SIG-M5 (cell line): ENCODE measurements around the gene ZFAND2A.

Source experiments
- DNase-seq: peaks from one replicate; lab custom pipeline; 2025; lab: John Stamatoyannopoulos, UW

Gene ZFAND2A

DNA sequence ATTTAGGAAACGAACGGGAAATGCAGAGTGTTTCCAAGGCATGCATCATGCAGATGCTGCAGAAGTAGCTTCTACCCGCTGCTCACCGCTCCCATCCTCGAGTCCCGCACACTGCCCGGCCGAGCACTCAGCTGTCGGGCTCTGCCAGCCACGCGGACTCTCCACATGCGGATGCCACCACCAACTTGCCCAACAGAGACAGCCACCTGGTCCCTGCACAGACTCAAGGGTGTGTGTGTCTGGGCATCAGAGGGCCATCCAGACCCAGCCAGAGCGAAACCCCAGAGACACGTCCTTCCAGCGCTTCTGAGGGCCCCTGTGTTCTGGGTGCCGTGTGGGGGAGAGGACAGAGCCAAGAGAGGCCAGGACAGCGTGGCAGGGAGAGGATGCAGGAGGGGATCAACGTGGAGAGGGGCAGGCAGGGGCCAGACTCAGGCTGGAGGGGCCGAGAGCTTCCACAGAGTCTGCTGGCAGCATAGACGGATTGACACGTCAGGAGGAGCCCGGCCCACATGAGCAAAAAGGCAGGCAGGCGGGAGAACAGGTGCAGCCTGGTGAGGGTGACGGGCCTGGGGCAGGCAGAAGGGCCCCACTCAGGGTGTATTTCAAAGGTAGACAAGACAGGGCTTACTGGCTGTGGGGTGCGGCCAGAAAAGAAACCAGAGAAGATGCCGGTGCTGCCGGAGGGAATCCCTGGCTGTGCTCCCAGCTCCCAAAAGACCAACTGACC, 53.8 kb downstream of the ZFAND2A start:
- DNase-seq, result no peak

DNA sequence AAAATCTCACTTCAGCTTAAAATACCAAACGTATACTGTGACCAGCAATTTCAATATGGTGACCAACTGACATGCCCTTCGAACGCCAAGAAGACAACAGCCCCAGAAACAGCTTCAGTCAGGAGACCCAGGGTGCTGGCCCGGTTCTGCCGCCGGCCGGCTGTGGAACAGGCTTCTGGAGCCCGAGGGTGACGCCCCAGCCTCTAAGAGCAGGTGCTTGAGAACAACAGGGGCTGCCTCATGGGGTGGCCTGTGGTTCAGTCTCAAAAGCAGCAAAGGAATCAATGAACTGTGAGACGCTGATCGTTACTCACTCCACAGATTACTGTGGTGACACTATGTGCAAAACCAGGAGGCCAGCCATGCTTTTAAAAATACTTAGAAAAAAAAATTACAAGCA, 54.8 kb downstream of the ZFAND2A start:
- DNase-seq, result no peak

DNA sequence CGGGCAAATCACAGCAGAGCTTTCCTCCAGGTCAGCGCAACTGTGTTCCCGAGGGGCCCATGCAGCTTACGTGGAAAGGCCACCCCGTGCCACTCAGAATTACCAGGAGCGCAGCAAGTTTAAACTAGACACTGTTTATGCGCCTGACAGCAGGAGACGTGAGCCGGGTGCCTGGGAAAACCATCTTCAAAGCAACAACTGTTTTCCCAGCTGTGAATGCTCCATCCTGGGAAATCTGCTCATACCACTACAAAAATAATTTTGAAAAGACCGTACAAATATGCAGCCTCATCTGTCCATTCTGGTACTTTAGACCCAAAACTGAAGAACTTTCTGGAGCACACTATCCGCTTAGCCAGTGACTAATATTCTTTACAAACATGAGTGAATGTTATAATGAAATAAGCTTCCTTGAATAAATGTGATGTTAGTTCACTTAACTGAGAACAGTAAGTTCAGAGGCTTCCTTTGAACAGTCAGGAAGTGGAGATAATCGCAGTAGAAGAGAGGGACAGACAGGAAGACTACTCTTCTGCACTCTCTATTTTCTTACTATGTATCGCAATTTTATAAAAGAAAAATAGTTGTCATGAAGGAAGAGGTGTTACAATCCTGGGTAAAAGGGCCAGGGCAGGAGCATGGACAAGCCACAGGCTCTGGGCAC, 55.3 kb downstream of the ZFAND2A start:
- no peak for DNase-seq

DNA sequence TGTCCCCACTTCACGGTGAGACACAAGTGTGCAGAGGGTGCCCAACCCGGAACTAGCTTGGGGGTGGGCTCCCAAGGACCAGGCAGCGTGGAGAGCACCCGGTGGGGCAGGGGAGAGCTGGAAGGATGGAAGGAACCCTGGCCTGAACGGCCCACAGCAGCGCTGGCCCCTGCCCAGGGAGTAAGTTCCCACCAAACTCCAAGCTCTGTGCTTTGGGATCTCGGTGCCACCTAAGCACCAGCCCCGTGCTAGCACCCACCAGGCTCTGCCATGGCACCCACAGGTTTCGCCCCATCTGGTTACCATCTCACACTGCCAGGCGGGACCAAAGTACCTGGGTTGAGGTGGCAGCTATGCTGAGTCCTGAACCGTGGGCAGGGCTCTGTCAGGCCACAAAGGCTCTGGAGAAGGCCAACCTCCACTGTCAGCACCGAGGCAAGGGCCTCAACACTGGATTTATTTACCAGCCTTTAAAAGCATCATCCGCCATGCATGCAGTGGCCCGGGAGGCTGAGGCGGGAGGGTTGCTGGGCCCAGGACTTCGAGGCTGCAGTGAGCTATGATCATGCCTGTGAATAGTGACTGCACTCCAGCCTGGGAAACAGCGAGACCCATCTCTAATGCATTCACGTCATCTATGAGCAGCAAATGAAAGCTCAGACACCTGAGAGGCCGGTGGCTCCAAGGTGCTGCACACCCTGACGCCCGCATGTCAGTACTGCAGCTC, 56.0 kb downstream of the ZFAND2A start:
- no peak for DNase-seq

DNA sequence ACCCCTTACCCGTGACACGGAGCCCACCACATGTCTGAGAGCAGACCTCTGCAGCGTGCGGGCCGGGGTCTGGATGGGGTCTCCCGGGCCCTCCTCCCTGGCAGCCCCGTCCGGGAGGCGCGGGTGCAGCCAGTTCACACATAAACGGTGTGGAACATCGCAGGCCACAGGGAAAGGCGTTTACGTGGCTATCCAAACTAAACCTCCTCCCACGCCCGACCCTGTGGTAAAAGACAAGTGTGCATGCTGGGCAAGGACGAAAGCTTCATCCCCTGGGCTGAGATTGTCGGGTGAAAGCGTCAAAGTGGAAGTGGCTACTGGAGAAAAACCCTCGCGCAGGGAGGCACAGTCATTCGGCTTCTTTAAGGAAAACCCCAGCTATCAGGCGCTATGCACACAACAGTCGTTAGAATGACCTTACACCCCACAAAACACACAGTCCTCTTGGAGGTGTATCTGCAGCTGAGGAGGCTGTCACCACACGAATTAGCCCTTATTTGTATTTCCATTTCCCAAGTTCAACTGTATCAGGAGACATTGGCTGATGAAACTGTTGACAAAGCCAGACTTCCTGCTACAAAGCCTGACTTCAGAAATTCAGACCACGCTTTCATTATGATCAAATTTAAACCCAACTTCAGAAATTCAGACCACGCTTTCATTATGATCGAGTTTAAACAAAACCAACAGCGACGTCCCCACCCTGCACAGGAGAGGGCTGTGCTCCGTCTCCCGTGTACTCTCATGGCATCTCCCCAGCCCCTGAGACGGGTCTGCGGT, 56.8 kb downstream of the ZFAND2A start:
- no peak for DNase-seq
